Activated T-helper 2 cell treated with anti-CD3 and anti-CD28 coated beads, Interferon-gamma antibody, Interleukin-2, Interleukin-4, amounts not matched to agents 10 μg/mL and 5 μg/mL and 100 μg/mL, durations not matched to agents 14 hours and 24 hours and 36 hours (primary cell): Measurements from ENCODE around the gene N4BP2. TPM values are rescaled to one million over a fixed set of nuclear protein-coding genes. Genes with fewer than 3 reads are reported as not detected.
"Not testable (repeated sequence)": the region's sequence is repeated elsewhere in the genome, so short reads cannot be mapped to it uniquely, and the experiment has no call there.

Source experiments
- DNase-seq: peaks from one replicate; pipeline ENCODE4 v3.0.0; 2021; ENCODE audit warnings: low spot score
- H3K27ac Mint-ChIP-seq: one replicate; pipeline ENCODE4 v1.8.0; 2021; ENCODE audit warnings: mixed read lengths
- H3K27me3 Mint-ChIP-seq: one replicate; pipeline ENCODE4 v1.8.0; 2021; ENCODE audit warnings: low read depth, mixed read lengths
- H3K36me3 Mint-ChIP-seq: one replicate; pipeline ENCODE4 v1.8.0; 2021; ENCODE audit warnings: low read depth, mixed read lengths
- H3K4me1 Mint-ChIP-seq: one replicate; pipeline ENCODE4 v1.8.0; 2021; ENCODE audit warnings: low read depth, mixed read lengths
- H3K4me3 Mint-ChIP-seq: one replicate; pipeline ENCODE4 v1.8.0; 2021; ENCODE audit warnings: low read depth, mild to moderate bottlenecking, moderate library complexity, mixed read lengths
- H3K9me3 Mint-ChIP-seq: one replicate; pipeline ENCODE4 v1.8.0; 2021; ENCODE audit warnings: mixed read lengths
- intact Hi-C: fragments of 100-400 bp; cut with micrococcal nuclease; formaldehyde crosslinking; loops from one replicate; pipeline ENCODE4 v1.15.1; 2023
- total RNA-seq: library from RNA; stranded (reverse); gene quantifications from 2 replicates; pipeline ENCODE4 v1.2.3, GENCODE V29; 2022

The N4BP2 gene
- total RNA-seq, 1 donor from 2014 or later = 23.2 TPM

DNA sequence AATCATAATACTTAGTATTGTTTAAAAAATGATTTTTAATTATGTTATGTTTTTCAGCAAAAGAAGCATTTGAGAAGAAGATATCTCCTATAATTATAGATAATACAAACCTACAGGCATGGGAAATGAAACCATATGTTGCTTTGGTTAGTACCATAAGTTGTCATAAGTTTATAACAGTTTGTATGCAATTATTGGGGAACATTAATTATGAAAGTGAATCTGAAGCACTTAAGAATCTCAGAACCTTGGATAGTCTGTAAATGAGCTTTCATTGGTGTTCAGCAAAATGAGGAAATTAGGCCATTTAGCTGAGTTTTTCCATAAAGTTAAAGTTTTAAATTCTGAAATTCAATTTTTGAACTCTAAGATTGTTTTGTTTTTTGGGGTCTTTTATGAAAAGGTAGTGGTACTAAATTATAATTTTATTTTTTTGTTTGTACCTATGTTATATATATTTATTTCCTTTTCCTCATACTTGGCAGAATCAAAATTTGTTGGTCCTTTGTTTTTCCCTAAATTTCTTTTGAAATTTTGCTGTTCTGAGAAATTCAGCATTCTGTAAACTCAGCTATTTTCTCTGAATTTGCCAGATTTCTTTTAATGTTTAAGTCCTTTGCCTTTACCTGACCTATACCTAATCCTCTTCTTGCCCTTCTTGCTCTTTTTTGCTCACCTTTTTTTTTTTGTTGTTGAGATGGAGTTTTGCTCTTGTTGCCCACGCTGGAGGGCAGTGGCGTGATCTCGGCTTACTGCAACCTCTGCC is 55.6 kb downstream of the N4BP2 start:
- DNase-seq = no peak
- intact Hi-C loops = no loop called here
- Mint-ChIP-seq H3K4me3 (no peak overlapping the region), H3K27me3 (no peaks in the 10 kb centered on the region), H3K4me1 (peaks cover 5% of the 10 kb centered on the region), H3K27ac (no peak overlapping the region), H3K9me3 (no peaks in the 10 kb centered on the region), H3K36me3 (peaks cover 56% of the 10 kb centered on the region)

- Mint-ChIP-seq H3K27ac (peak overlapping the region; percentile 62), H3K36me3 (peaks cover 61% of the 10 kb centered on the region), H3K27me3 (no peaks in the 10 kb centered on the region), H3K9me3 (no peaks in the 10 kb centered on the region), H3K4me3 (no peak overlapping the region), H3K4me1 (peaks cover 7% of the 10 kb centered on the region)
- intact Hi-C loops = no loop called here
- no peak for DNase-seq
Observed at GRCh38 chr4:40114206-40114605, 57.6 kb downstream of the N4BP2 start.

- Mint-ChIP-seq H3K27ac (no peak overlapping the region), H3K36me3 (peaks cover 60% of the 10 kb centered on the region), H3K27me3 (no peaks in the 10 kb centered on the region), H3K4me3 (no peak overlapping the region), H3K9me3 (no peaks in the 10 kb centered on the region), H3K4me1 (peaks cover 35% of the 10 kb centered on the region)
- intact Hi-C loops = no loop called here
- DNase-seq = no peak
Observed at GRCh38 chr4:40118861-40119260, 62.2 kb downstream of the N4BP2 start.

DNA sequence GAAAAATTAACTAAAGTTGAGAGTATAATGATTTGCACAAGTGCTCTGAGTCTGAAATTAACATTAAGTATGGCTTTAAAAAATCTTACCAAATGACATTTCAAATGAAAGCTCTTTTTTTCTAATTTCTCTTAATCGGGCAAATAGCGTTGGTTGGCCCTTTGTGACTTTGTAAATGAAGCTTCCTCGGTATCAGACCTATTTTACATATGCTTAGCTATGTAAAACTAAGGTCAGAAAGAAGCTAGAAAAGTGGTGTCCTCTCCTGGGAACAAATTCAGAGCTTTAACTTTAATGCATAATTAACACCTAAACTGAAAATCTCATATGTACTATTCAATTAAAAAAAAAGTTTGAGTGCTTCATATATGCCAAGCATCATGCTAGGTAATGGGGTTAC is 62.7 kb downstream of the N4BP2 start:
- Mint-ChIP-seq H3K4me3 (no peak overlapping the region), H3K36me3 (peaks cover 56% of the 10 kb centered on the region), H3K4me1 (peaks cover 30% of the 10 kb centered on the region), H3K27me3 (no peaks in the 10 kb centered on the region), H3K27ac (no peak overlapping the region), H3K9me3 (no peaks in the 10 kb centered on the region)
- DNase-seq = no peak
- intact Hi-C loops = no loop called here

DNA sequence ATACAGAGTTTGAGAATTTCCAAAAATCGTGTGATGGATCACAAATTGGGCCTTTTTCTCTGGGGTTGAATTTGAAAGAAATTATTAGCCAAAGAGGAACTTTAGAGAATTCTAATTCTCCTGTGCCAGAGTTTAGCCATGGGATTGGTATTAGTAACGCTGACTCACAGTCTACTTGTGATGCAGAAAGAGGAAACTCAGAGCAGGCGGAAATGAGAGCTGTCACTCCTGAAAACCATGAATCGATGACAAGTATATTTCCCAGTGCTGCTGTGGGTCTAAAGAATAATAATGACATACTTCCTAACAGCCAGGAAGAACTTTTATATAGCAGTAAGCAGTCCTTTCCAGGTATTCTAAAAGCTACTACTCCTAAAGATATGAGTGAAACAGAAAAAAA is 64.9 kb downstream of the N4BP2 start:
- Mint-ChIP-seq H3K4me3 (no peak overlapping the region), H3K36me3 (peaks cover 49% of the 10 kb centered on the region), H3K27ac (peak overlapping the region; percentile 42), H3K9me3 (no peaks in the 10 kb centered on the region), H3K4me1 (peaks cover 38% of the 10 kb centered on the region), H3K27me3 (no peaks in the 10 kb centered on the region)
- DNase-seq = no peak
- intact Hi-C loops = loop anchor here (2.0 to 5.0 kb wide), 2 partner anchors 63 to 64 kb away; partner anchors contain the start of gene N4BP2

GRCh38 chr4:40122941-40123340 is 66.3 kb downstream of the N4BP2 start:
- Mint-ChIP-seq H3K9me3 (no peaks in the 10 kb centered on the region), H3K27me3 (no peaks in the 10 kb centered on the region), H3K36me3 (peaks cover 44% of the 10 kb centered on the region), H3K4me3 (no peak overlapping the region), H3K27ac (peak overlapping the region; percentile 73), H3K4me1 (peaks cover 38% of the 10 kb centered on the region)
- DNase-seq = no peak
- intact Hi-C loops = loop anchor here (5.0 kb wide), 1 partner anchor 66 kb away; the partner anchor contains the start of gene N4BP2

DNA sequence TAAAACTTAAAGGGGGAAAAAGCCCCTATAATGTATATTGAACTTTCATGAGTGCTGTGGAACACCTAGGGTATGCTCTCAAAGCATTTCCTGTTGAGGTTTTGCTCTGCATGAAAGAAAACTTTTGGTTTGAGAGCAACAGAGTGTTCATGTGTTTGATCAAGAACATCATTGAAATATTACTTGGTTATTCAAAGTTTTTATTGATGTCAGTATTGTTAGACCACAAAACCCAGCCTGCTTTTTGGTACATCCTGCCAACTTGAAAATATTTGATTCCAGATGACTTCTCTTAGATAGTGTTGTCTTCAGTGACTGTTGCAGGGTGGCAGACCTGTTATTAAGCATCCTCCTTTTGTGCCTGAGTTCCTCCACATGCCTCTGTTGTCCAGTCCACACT is 68.0 kb downstream of the N4BP2 start:
- intact Hi-C loops = loop anchor here (5.0 kb wide), 1 partner anchor 67 kb away; the partner anchor contains the start of gene N4BP2
- H3K27ac Mint-ChIP-seq = peak overlapping the region; percentile 72

GRCh38 chr4:40130401-40131036 is 73.9 kb downstream of the N4BP2 start:
- H3K27ac Mint-ChIP-seq = no peak overlapping the region
- H3K36me3 Mint-ChIP-seq = peaks cover 21% of the 10 kb centered on the region
- intact Hi-C loops = no loop called here
- no peaks in the 10 kb centered on the region for H3K27me3 Mint-ChIP-seq
- H3K4me1 Mint-ChIP-seq = no peaks in the 10 kb centered on the region
- H3K9me3 Mint-ChIP-seq = peaks cover 3% of the 10 kb centered on the region
- no peak for DNase-seq
- H3K4me3 Mint-ChIP-seq = no peak overlapping the region

More for the DNA sequence above, 68.0 kb downstream of the N4BP2 start:
- DNase-seq = no peak
- peaks cover 36% of the 10 kb centered on the region for H3K4me1 Mint-ChIP-seq
- H3K27me3 Mint-ChIP-seq = no peaks in the 10 kb centered on the region
- peaks cover 35% of the 10 kb centered on the region for H3K36me3 Mint-ChIP-seq
- H3K9me3 Mint-ChIP-seq = no peaks in the 10 kb centered on the region
- H3K4me3 Mint-ChIP-seq = no peak overlapping the region

DNA sequence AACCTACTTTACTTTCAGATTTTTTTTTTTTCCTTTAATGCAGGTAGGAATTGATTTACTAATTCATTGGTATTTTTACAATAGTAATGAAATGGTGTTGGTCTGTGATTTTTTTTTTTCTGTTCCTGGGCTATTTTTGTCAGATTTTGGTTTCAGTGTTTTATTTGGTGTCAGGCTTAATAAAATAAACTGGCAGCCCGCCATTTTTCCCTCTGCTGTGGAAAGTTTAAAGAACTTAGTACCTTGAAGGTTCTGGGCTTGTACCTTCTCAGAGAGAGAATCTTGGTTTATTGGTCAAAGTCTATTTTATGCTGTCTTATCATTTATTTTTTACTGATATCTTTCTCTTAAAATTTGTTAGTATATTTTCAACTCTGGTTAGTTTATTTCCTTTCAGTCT is 76.2 kb downstream of the N4BP2 start:
- H3K36me3 Mint-ChIP-seq = peaks cover 40% of the 10 kb centered on the region
- H3K27ac Mint-ChIP-seq = no peak overlapping the region
- no peaks in the 10 kb centered on the region for H3K27me3 Mint-ChIP-seq
- intact Hi-C loops = no loop called here
- peaks cover 7% of the 10 kb centered on the region for H3K9me3 Mint-ChIP-seq
- no peak for DNase-seq
- H3K4me1 Mint-ChIP-seq = peaks cover 5% of the 10 kb centered on the region
- no peak overlapping the region for H3K4me3 Mint-ChIP-seq

- intact Hi-C loops = no loop called here
- Mint-ChIP-seq H3K4me3 (no peak overlapping the region), H3K27me3 (no peaks in the 10 kb centered on the region), H3K4me1 (peaks cover 12% of the 10 kb centered on the region), H3K36me3 (peaks cover 45% of the 10 kb centered on the region), H3K9me3 (peaks cover 7% of the 10 kb centered on the region), H3K27ac (no peak overlapping the region)
- no peak for DNase-seq
Observed at GRCh38 chr4:40134206-40134917, 77.7 kb downstream of the N4BP2 start.

- H3K27me3 Mint-ChIP-seq, H3K27ac Mint-ChIP-seq, intact Hi-C loops, H3K4me3 Mint-ChIP-seq, DNase-seq, H3K9me3 Mint-ChIP-seq: not testable (repeated sequence)
- Mint-ChIP-seq H3K4me1 (peaks cover 15% of the 10 kb centered on the region), H3K36me3 (peaks cover 45% of the 10 kb centered on the region)
Observed at GRCh38 chr4:40136202-40136601, 79.6 kb downstream of the N4BP2 start.

DNA sequence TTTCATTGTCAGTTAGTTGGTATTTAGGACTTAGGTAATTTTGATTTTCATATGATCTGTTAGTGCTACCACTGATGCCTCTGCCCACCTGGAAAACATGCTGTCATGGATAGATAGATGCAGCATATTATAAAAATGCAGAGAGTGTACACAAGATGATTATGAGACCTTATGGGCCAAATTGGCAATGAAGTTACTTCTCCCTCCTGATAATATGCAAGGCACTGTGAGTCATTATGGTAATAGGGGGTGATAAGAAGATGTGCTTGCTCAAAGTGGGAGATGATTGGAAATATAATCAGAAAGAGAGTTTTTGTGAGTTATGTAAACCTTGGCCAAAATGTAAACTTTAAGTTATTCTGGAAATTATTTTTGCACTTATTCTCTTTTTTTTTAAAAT is 83.5 kb downstream of the N4BP2 start:
- peak overlapping the region; percentile 21 for H3K27ac Mint-ChIP-seq
- intact Hi-C loops = no loop called here
- peaks cover 76% of the 10 kb centered on the region for H3K36me3 Mint-ChIP-seq
- H3K4me1 Mint-ChIP-seq = peaks cover 22% of the 10 kb centered on the region
- no peaks in the 10 kb centered on the region for H3K27me3 Mint-ChIP-seq
- peaks cover 7% of the 10 kb centered on the region for H3K9me3 Mint-ChIP-seq
- no peak for DNase-seq
- H3K4me3 Mint-ChIP-seq = no peak overlapping the region

- Mint-ChIP-seq H3K36me3 (peaks cover 74% of the 10 kb centered on the region), H3K4me1 (peaks cover 22% of the 10 kb centered on the region)
- H3K4me3 Mint-ChIP-seq, intact Hi-C loops, H3K9me3 Mint-ChIP-seq, H3K27ac Mint-ChIP-seq, H3K27me3 Mint-ChIP-seq, DNase-seq: not testable (repeated sequence)
Observed at GRCh38 chr4:40140597-40140996, 83.9 kb downstream of the N4BP2 start.
